SU-DHL-6 (cell line): ENCODE data around the gene HJV.

Experiments
- H2AFZ ChIP-seq: fragments of 200-600 bp; sonication (generic); 2 replicates; pipeline ENCODE4 v1.6.1; 2014; ENCODE audit warnings: low read depth, mild to moderate bottlenecking, moderate library complexity, mixed read lengths, antibody characterized with exemption, low read length; ENCODE audit not compliant: severe bottlenecking
- H3F3A ChIP-seq: fragments of 200-600 bp; shearing (Covaris generic); 2 replicates; pipeline ENCODE4 v1.6.0; 2016; ENCODE audit warnings: antibody characterized with exemption, mild to moderate bottlenecking; ENCODE audit not compliant: insufficient read depth
- H3K27ac ChIP-seq: fragments of 200-600 bp; sonication (generic); 2 replicates; pipeline ENCODE4 v1.5.1; 2016; ENCODE audit warnings: low read depth, mild to moderate bottlenecking, low read length, moderate library complexity, mixed read lengths
- H3K27me3 ChIP-seq: fragments of 200-600 bp; sonication (generic), shearing (Covaris generic); 2 replicates; pipeline ENCODE4 v1.6.0; 2014; ENCODE audit warnings: mild to moderate bottlenecking, low read length
- H3K36me3 ChIP-seq: fragments of 200-600 bp; sonication (generic); 2 replicates; pipeline ENCODE4 v1.6.1; 2014; ENCODE audit warnings: mild to moderate bottlenecking, low read length, mixed read lengths
- H3K4me2 ChIP-seq: fragments of 300-600, 200-600 bp; shearing (Covaris generic), sonication (generic); 2 replicates; pipeline ENCODE4 v1.6.0; 2014; ENCODE audit warnings: low read length, low read depth, mild to moderate bottlenecking; ENCODE audit not compliant: poor library complexity, severe bottlenecking
- H3K4me3 ChIP-seq: fragments of 200-600 bp; sonication (generic); 2 replicates; pipeline ENCODE4 v1.5.1; 2014; ENCODE audit warnings: antibody characterized with exemption, low read length, mild to moderate bottlenecking, mixed read lengths; ENCODE audit not compliant: insufficient read depth, poor library complexity, severe bottlenecking
- H3K79me2 ChIP-seq: fragments of 200-600 bp; sonication (generic); 2 replicates; pipeline ENCODE4 v1.6.1; 2014; ENCODE audit warnings: mild to moderate bottlenecking, low read length, moderate library complexity; ENCODE audit not compliant: insufficient read depth
- H3K9ac ChIP-seq: fragments of 200-600 bp; sonication (generic); 2 replicates; pipeline ENCODE4 v1.7.0; 2014; ENCODE audit warnings: mild to moderate bottlenecking, low read length
- H3K9me2 ChIP-seq: fragments of 200-600 bp; sonication (generic); replicated peaks from 2 replicates; pipeline ENCODE4 v1.6.1; 2014; ENCODE audit warnings: low read length; ENCODE audit not compliant: insufficient read depth
- H3K9me3 ChIP-seq: fragments of 200-600 bp; sonication (generic); 2 replicates; pipeline ENCODE4 v1.6.1; 2014; ENCODE audit warnings: low read length, mixed read lengths; ENCODE audit not compliant: insufficient read depth
- H4K20me1 ChIP-seq: fragments of 200-600 bp; sonication (generic); 2 replicates; pipeline ENCODE4 v1.6.1; 2014; ENCODE audit warnings: low read depth, mild to moderate bottlenecking, antibody characterized with exemption, low read length, moderate library complexity, mixed read lengths
- EZH2phosphoT487 ChIP-seq: fragments of 200-600 bp; sonication (generic), shearing (Covaris generic); conservative IDR thresholded peaks from 2 replicates; pipeline ENCODE4 v1.6.1; 2018; ENCODE audit warnings: mild to moderate bottlenecking, antibody characterized with exemption, low read length, moderate library complexity, mixed read lengths
- TF ChIP-seq, protein P1 (sequence below): fragments of 200-600 bp; sonication (generic); IDR thresholded peaks from one replicate; pipeline ENCODE4 v1.5.1; 2017; ENCODE audit warnings: antibody characterized with exemption, mild to moderate bottlenecking, low read length, moderate library complexity; ENCODE audit not compliant: insufficient read depth, poor library complexity, severe bottlenecking

The HJV gene

DNA sequence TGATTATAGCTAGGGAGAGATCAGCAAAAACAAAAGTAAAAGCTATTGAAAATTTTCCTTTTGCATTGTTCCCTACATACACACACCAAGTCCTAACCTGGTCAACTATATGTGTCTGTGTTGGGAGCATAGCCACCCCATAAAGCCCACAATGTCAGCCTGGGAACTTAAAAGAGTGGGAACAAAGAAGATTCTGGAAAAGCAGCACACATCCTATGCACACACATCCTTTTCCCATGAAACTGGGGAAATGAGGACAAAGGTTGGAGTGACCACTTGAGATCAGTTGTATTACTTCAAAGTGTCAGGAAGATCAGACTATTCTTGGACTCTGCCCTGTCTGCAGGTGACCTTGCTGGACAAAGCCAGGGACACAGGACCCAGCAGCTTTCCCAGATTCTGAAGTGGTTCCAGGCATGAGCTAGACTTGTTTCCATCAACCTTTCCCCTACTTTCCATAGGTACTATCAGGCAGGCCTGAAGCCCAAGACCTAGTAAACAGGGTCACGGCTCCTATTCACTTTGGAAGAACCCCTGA, 41.0 kb downstream of the HJV start:
- Histone ChIP-seq H3K79me2 (no peaks in the 10 kb centered on the region), H3K4me2 (no peak overlapping the region), H3K9ac (no peak overlapping the region), H4K20me1 (no peaks in the 10 kb centered on the region), H3K36me3 (no peaks in the 10 kb centered on the region), H3K9me2 (no peaks in the 10 kb centered on the region), H3K9me3 (no peaks in the 10 kb centered on the region), H3F3A (0 out of 2 replicates have a peak, but pooled peaks cover 3% of the 10 kb centered on the region), H3K27me3 (no peaks in the 10 kb centered on the region), H2AFZ (no peak overlapping the region), H3K27ac (0 out of 2 replicates have a peak overlapping the region, but pooled peaks have one; percentile 48), H3K4me3 (no peak overlapping the region)
- TF ChIP-seq, protein P1, sequence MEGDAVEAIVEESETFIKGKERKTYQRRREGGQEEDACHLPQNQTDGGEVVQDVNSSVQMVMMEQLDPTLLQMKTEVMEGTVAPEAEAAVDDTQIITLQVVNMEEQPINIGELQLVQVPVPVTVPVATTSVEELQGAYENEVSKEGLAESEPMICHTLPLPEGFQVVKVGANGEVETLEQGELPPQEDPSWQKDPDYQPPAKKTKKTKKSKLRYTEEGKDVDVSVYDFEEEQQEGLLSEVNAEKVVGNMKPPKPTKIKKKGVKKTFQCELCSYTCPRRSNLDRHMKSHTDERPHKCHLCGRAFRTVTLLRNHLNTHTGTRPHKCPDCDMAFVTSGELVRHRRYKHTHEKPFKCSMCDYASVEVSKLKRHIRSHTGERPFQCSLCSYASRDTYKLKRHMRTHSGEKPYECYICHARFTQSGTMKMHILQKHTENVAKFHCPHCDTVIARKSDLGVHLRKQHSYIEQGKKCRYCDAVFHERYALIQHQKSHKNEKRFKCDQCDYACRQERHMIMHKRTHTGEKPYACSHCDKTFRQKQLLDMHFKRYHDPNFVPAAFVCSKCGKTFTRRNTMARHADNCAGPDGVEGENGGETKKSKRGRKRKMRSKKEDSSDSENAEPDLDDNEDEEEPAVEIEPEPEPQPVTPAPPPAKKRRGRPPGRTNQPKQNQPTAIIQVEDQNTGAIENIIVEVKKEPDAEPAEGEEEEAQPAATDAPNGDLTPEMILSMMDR, result no peak
- no peak for TF ChIP-seq EZH2phosphoT487

DNA sequence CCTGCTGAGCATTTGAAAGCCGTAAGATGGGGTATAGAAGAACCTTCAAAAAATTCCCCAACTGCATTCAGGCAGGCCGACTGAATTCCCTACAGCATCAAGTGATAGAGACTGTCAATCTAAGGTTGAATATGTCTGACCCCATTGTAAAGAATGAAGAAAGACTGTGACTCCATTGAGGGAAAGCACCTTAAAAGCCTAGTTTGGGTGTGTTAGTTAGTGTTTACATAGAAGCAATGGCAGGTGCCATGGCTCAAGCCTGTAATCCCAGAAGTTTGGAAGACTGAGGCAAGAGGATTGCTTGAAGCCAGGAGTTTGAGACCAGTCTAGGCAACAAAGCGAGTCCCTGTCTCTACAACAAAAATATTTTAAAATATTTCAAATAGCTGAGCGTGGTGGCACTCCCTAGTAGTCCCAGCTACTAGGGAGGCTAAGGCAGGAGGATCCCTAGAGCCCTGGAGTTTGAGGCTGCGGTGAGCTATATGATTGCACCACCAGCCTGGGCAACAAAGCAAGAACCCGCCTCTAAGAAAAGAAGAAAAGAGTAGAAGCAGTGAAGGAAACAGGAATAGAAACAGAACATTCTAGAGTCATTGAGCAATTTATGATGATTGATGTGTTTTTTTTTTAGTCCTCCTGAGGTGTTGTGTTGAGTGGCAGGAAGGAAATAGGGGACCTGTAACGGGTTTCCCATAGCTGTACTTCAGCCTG, 41.6 kb downstream of the HJV start:
- peak overlapping the region; percentile 22 for H2AFZ ChIP-seq
- no peaks in the 10 kb centered on the region for H3K27me3 ChIP-seq
- peak overlapping the region; percentile 29; the same call in 1 of the 2 replicates for H3K9ac ChIP-seq
- no peaks in the 10 kb centered on the region for H4K20me1 ChIP-seq
- TF ChIP-seq, protein P1, result no peak
- no peak for TF ChIP-seq EZH2phosphoT487
- no peaks in the 10 kb centered on the region for H3K36me3 ChIP-seq
- 0 out of 2 replicates have a peak, but pooled peaks cover 3% of the 10 kb centered on the region for H3F3A ChIP-seq
- no peaks in the 10 kb centered on the region for H3K9me2 ChIP-seq
- H3K27ac ChIP-seq, result peak overlapping the region; percentile 48
- H3K4me2 ChIP-seq, result peak overlapping the region; percentile 28
- no peaks in the 10 kb centered on the region for H3K9me3 ChIP-seq
- peak overlapping the region; percentile 13 for H3K4me3 ChIP-seq
- H3K79me2 ChIP-seq, result no peaks in the 10 kb centered on the region

DNA sequence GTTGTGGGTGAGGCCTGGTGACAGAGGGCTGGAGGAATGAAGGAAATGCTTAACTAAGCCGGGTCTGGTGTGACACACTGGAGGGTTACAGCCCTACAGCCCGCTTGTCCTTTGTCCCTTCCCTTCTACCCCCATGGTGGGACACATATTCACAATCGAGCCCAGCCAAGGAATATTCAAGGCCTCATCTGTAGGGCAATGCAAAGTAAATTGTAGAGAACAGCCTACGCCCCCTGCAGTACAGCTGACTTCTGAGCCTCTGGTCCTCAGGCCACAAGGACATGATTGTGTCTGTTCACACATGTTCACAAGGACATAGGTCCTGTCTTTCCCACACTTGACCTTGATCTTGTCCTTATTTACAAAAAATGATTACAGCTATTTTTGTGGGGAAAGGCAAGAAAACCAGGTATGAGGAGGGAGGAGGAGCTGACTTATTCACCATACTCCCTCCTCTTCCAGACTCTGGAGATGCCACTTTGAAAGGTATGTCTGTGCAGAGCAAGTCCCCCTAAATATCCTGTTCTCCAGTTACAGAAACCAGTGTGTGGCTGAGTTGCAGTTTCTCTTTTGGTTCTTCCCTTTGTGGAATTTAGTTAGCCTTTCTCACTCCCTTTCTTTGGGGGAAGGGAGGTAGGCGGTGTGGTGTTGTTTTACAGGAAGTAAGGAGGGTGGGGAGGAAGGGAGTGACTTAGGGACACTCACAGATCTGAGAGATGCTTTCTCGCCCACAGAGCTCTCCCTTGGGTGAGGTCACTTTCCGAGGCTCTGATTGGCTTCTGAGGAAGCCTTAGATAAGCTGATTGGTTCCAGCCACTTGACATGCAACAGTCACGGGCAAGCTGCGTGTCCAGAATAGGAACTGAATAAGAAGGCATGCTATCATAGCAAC, 42.4 kb downstream of the HJV start:
- Histone ChIP-seq H4K20me1 (no peaks in the 10 kb centered on the region), H3K79me2 (no peaks in the 10 kb centered on the region), H3K27ac (peak overlapping the region; percentile 66), H3K36me3 (no peaks in the 10 kb centered on the region), H3K9me2 (no peaks in the 10 kb centered on the region), H3K4me2 (peak overlapping the region; percentile 28), H2AFZ (peak overlapping the region; percentile 22), H3K27me3 (no peaks in the 10 kb centered on the region), H3K9ac (peak overlapping the region; percentile 29; the same call in 1 of the 2 replicates), H3K9me3 (no peaks in the 10 kb centered on the region), H3F3A (0 out of 2 replicates have a peak, but pooled peaks cover 3% of the 10 kb centered on the region), H3K4me3 (no peak overlapping the region)
- TF ChIP-seq EZH2phosphoT487, result no peak
- TF ChIP-seq, protein P1, result no peak
